Left ventricle myocardium inferior (tissue), 1 donor: Measurements from ENCODE around the gene KCP. TPM values are rescaled to one million over a fixed set of nuclear protein-coding genes. Genes with fewer than 3 reads are reported as not detected.

Experiments
- DNase-seq: peaks from one replicate; pipeline ENCODE4 v3.0.0-alpha.2; 2020
- H3K27ac ChIP-seq: fragments of 200-600 bp; replicated peaks from 2 replicates; pipeline ENCODE4 v1.8.0; 2021
- H3K27me3 ChIP-seq: fragments of 200-600 bp; 2 replicates; pipeline ENCODE4 v1.8.0; 2021; ENCODE audit warnings: low read depth
- H3K36me3 ChIP-seq: fragments of 200-600 bp; 2 replicates; pipeline ENCODE4 v1.8.0; 2021
- H3K4me1 ChIP-seq: fragments of 200-600 bp; 2 replicates; pipeline ENCODE4 v1.8.0; 2021
- H3K4me3 ChIP-seq: fragments of 200-600 bp; 2 replicates; pipeline ENCODE4 v1.8.0; 2021; ENCODE audit warnings: mild to moderate bottlenecking, moderate library complexity
- H3K9me3 ChIP-seq: fragments of 200-600 bp; replicated peaks from 2 replicates; pipeline ENCODE4 v1.8.0; 2021
- CTCF ChIP-seq: fragments of 200-600 bp; IDR thresholded peaks from 2 replicates; pipeline ENCODE4 v1.8.0; 2021; ENCODE audit warnings: antibody characterized with exemption, mild to moderate bottlenecking, borderline replicate concordance
- intact Hi-C: fragments of 100-400 bp; cut with micrococcal nuclease; formaldehyde crosslinking; loops from one replicate; pipeline ENCODE4 v1.11.0; 2022
- total RNA-seq: library from RNA; stranded (reverse); fragmentation: NEBNext Ultra II Directional; extraction: Animal tissue kit (Norgen Biotek cat#: 25700); gene quantifications from one replicate; pipeline ENCODE4 v1.2.1, GENCODE V29; 2021
- donor health status: DM: no; HTN: yes; CAD: no; lungs with severe emphysema.

The KCP gene
- total RNA-seq, 1 donor from 2014 or later = 0.19 TPM

- Histone ChIP-seq H3K9me3 (no peaks in the 10 kb centered on the region), H3K27me3 (no peaks in the 10 kb centered on the region), H3K36me3 (peaks cover 99% of the 10 kb centered on the region), H3K27ac (no peak overlapping the region), H3K4me3 (no peak overlapping the region), H3K4me1 (peaks cover 11% of the 10 kb centered on the region)
- intact Hi-C loops = no loop called here
- DNase-seq = no peak
- TF ChIP-seq CTCF = no peak
Observed at GRCh38 chr7:128845987-128846386, 64.5 kb downstream of the KCP start.

GRCh38 chr7:128845475-128845874 is 65.0 kb downstream of the KCP start:
- TF ChIP-seq CTCF = no peak
- H3K4me1 ChIP-seq = peaks cover 11% of the 10 kb centered on the region
- intact Hi-C loops = no loop called here
- no peak overlapping the region for H3K4me3 ChIP-seq
- H3K27ac ChIP-seq = peak overlapping the region; percentile 3
- no peaks in the 10 kb centered on the region for H3K27me3 ChIP-seq
- peaks cover 99% of the 10 kb centered on the region for H3K36me3 ChIP-seq
- DNase-seq = no peak
- H3K9me3 ChIP-seq = no peaks in the 10 kb centered on the region

GRCh38 chr7:128844777-128845311 is 65.7 kb downstream of the KCP start:
- H3K4me1 ChIP-seq = peaks cover 14% of the 10 kb centered on the region
- H3K9me3 ChIP-seq = no peaks in the 10 kb centered on the region
- no peaks in the 10 kb centered on the region for H3K27me3 ChIP-seq
- H3K36me3 ChIP-seq = peaks cover 99% of the 10 kb centered on the region
- intact Hi-C loops = no loop called here
- no peak for DNase-seq
- peak overlapping the region; percentile 3 for H3K27ac ChIP-seq
- no peak for TF ChIP-seq CTCF
- H3K4me3 ChIP-seq = no peak overlapping the region

- DNase-seq = no peak
- Histone ChIP-seq H3K27ac (peak overlapping the region; percentile 8), H3K27me3 (no peaks in the 10 kb centered on the region), H3K4me3 (no peak overlapping the region), H3K4me1 (peaks cover 19% of the 10 kb centered on the region), H3K9me3 (no peaks in the 10 kb centered on the region), H3K36me3 (peaks cover 99% of the 10 kb centered on the region)
- no peak for TF ChIP-seq CTCF
- intact Hi-C loops = no loop called here
Observed at GRCh38 chr7:128843938-128844621, 66.4 kb downstream of the KCP start.

GRCh38 chr7:128842674-128843641 is 67.6 kb downstream of the KCP start:
- peak overlapping the region; percentile 96 for H3K27ac ChIP-seq
- no peak for TF ChIP-seq CTCF
- intact Hi-C loops = no loop called here
- H3K4me3 ChIP-seq = no peak overlapping the region
- H3K36me3 ChIP-seq = peaks cover 99% of the 10 kb centered on the region
- peaks cover 30% of the 10 kb centered on the region for H3K4me1 ChIP-seq
- H3K9me3 ChIP-seq = no peaks in the 10 kb centered on the region
- DNase-seq = peak; percentile 12
- H3K27me3 ChIP-seq = no peaks in the 10 kb centered on the region
